Fibroblast of mammary gland (primary cell): ENCODE results near the gene EXOC6.

Experiments
- DNase-seq: peaks from one replicate; pipeline ENCODE4 v3.0.0-alpha.2; 2010; ENCODE audit warnings: low read depth
- H3K4me3 ChIP-seq: 2 replicates; pipeline ENCODE4 v1.5.1; 2011; ENCODE audit warnings: low read depth, mild to moderate bottlenecking, low read length, moderate library complexity; ENCODE audit not compliant: control insufficient read depth
- TF ChIP-seq, protein P1 (sequence below): conservative IDR thresholded peaks from 2 replicates; pipeline ENCODE4 v1.5.1; 2011; ENCODE audit warnings: low read depth, low read length, inconsistent platforms; ENCODE audit not compliant: control insufficient read depth, insufficient read depth

Gene EXOC6

DNA sequence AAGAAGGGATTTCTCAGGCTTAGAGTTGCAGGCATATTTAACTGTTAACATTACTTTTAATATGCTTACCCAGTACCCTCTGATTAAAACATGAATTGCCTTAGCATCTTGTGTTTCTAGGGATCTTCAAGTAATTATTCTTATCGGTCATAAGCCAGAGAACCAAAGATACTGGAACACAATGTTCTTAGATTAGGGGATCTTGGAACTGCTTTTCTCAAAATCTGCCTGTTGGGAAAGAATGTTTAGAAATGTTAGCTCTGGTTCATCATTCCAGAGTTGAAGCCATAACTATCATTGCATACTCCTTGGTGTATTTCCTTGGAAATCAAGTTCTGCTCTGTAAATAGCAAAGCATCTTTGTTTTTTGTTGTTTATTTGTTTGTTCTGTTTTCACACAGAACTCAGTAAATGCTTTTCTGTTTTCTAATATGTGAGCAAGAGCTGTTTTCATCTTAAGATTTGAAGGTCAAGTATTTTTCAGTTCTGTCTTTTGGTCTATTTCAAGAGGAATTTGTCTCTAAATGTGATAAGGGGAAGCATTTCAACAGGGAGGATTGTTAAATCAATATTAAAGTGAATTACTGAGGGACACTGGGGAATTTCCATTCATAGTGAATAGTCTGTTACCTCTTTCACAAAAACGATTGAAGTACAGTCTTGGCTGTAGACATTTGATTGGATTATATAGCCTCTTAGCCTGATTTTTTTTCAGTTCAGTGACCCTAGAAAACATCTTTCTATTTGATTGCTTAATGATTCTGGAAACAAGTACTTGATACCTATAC, 109.1 kb downstream of the EXOC6 start:
- no peak overlapping the region for H3K4me3 ChIP-seq
- TF ChIP-seq, protein P1, sequence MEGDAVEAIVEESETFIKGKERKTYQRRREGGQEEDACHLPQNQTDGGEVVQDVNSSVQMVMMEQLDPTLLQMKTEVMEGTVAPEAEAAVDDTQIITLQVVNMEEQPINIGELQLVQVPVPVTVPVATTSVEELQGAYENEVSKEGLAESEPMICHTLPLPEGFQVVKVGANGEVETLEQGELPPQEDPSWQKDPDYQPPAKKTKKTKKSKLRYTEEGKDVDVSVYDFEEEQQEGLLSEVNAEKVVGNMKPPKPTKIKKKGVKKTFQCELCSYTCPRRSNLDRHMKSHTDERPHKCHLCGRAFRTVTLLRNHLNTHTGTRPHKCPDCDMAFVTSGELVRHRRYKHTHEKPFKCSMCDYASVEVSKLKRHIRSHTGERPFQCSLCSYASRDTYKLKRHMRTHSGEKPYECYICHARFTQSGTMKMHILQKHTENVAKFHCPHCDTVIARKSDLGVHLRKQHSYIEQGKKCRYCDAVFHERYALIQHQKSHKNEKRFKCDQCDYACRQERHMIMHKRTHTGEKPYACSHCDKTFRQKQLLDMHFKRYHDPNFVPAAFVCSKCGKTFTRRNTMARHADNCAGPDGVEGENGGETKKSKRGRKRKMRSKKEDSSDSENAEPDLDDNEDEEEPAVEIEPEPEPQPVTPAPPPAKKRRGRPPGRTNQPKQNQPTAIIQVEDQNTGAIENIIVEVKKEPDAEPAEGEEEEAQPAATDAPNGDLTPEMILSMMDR: no peak
- DNase-seq: no peak

DNA sequence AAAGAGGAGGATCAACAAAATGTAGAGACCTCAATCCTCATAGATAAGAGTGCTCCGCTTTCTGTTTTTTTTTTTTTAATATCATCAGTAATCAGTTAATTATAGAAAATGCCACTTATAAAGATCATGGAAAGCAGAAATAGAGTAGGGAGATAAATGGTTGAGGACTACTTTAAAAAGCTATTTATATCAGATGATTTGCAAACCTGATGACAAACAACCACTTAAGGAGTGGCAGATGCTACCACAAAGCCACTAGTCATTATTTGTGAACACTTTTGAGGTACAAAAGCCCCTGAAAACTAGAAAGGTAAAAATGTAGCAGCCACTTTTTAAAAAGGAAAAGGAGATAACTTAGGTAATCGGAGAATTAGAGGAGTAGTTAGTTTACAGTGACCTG, 113.3 kb downstream of the EXOC6 start:
- TF ChIP-seq, protein P1: no peak
- DNase-seq: no peak

DNA sequence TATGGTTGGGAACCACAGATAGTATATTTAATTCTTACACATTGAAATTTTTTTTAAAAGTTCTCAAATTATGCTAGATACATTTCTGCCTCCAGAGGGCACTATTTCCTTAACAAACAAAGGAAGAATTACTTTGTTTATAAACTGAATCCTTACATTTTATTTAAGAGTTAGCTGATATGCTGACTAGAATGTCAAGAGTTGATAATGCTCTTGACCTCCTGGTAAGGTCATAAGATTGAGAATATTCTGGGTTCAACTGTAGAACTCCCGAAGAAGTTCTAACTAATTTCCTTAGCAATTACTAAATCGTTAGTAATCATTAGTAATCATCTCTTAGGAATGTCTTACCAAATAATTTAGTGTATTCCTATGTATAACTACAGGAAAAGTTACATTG, 117.0 kb downstream of the EXOC6 start:
- peak overlapping the region; percentile 18 for H3K4me3 ChIP-seq
- TF ChIP-seq, protein P1: peak; percentile 52
- peak; percentile 67 for DNase-seq

More for the DNA sequence above, 113.3 kb downstream of the EXOC6 start:
- no peak overlapping the region for H3K4me3 ChIP-seq

DNA sequence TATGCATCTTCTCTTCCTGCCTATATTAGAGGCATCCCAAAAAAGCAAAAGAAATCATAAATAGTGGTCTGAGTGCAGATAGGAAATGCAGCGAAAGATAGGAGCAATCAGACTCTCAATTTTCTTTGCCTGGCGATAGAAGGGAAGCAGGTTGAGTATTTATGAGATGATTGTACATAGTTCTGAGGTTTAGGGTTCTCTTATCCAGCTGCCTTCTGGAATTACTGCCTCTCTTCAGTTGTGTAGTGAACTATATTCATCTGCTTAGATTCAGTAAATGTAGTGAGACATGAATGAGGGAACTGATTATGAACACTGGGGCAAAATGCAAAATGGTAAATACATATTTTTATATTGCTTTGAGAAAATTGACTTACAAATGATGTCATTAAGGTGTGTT, 119.3 kb downstream of the EXOC6 start:
- no peak for DNase-seq
- TF ChIP-seq, protein P1: no peak
- no peak overlapping the region for H3K4me3 ChIP-seq

DNA sequence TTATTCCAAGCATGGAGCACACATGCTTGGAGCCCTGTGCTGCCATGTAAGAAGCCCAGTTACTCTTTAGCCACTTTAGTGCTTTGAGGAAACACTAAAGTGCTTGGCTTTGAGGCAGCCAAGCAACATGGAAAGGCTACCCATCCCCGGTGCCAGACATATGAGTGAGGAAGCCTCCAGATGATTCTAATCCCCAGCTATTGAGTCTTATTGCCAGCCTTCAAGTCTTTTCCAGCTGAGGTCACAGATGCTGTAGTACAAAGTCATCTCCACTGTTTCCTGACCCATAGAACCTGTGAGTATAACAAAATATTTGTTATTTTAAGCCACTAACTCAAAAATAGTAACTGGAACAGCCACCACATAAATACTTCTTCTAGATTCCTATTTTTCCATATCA, 120.8 kb downstream of the EXOC6 start:
- no peak overlapping the region for H3K4me3 ChIP-seq
- TF ChIP-seq, protein P1: no peak
- peak; percentile 66 for DNase-seq

DNA sequence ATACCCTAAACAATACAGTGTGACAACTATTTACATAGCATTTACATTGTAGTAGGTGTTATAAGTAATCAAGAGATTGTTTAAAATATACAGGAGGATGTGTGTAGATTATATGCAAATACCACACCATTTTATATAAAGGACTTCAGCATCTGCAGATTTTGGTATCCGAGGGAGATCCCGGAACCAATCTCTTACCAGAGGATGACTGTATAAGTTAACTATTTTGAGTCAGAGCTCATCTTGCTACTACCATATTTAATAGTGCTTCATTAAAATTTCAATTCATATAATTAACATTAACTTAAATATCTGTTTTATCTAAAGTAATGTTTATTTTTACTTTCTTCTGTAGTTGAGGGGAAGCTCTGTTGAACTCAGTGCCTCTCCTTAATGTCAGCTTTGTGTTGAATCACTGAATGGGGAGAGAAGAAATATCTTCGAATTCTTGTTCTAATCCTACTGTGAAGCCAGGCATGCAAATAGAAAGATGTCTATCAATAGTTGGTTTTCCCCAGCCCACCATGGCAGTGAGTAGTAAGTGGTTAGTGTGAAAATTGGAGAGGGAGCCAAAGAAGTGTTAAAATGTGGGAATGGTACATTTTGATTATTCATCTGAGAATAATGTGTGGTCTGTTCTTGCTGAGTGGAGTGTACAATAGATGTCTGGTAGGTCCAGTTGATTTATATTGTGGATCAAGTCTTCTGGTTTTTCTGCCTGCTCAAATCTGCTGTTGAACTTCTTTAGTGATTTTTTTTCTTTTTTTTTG, 122.2 kb downstream of the EXOC6 start:
- no peak overlapping the region for H3K4me3 ChIP-seq
- TF ChIP-seq, protein P1: no peak
- DNase-seq: peak; percentile 40
